SU-DHL-6 (cell line): ENCODE results near the gene KAZN.

Experiments
- H2AFZ ChIP-seq: fragments of 200-600 bp; sonication (generic); 2 replicates; pipeline ENCODE4 v1.6.1; 2014; ENCODE audit warnings: low read depth, mild to moderate bottlenecking, moderate library complexity, mixed read lengths, antibody characterized with exemption, low read length; ENCODE audit not compliant: severe bottlenecking
- H3F3A ChIP-seq: fragments of 200-600 bp; shearing (Covaris generic); 2 replicates; pipeline ENCODE4 v1.6.0; 2016; ENCODE audit warnings: antibody characterized with exemption, mild to moderate bottlenecking; ENCODE audit not compliant: insufficient read depth
- H3K27ac ChIP-seq: fragments of 200-600 bp; sonication (generic); 2 replicates; pipeline ENCODE4 v1.5.1; 2016; ENCODE audit warnings: low read depth, mild to moderate bottlenecking, low read length, moderate library complexity, mixed read lengths
- H3K27me3 ChIP-seq: fragments of 200-600 bp; sonication (generic), shearing (Covaris generic); 2 replicates; pipeline ENCODE4 v1.6.0; 2014; ENCODE audit warnings: mild to moderate bottlenecking, low read length
- H3K36me3 ChIP-seq: fragments of 200-600 bp; sonication (generic); 2 replicates; pipeline ENCODE4 v1.6.1; 2014; ENCODE audit warnings: mild to moderate bottlenecking, low read length, mixed read lengths
- H3K4me2 ChIP-seq: fragments of 300-600, 200-600 bp; shearing (Covaris generic), sonication (generic); 2 replicates; pipeline ENCODE4 v1.6.0; 2014; ENCODE audit warnings: low read length, low read depth, mild to moderate bottlenecking; ENCODE audit not compliant: poor library complexity, severe bottlenecking
- H3K4me3 ChIP-seq: fragments of 200-600 bp; sonication (generic); 2 replicates; pipeline ENCODE4 v1.5.1; 2014; ENCODE audit warnings: antibody characterized with exemption, low read length, mild to moderate bottlenecking, mixed read lengths; ENCODE audit not compliant: insufficient read depth, poor library complexity, severe bottlenecking
- H3K79me2 ChIP-seq: fragments of 200-600 bp; sonication (generic); 2 replicates; pipeline ENCODE4 v1.6.1; 2014; ENCODE audit warnings: mild to moderate bottlenecking, low read length, moderate library complexity; ENCODE audit not compliant: insufficient read depth
- H3K9ac ChIP-seq: fragments of 200-600 bp; sonication (generic); 2 replicates; pipeline ENCODE4 v1.7.0; 2014; ENCODE audit warnings: mild to moderate bottlenecking, low read length
- H3K9me2 ChIP-seq: fragments of 200-600 bp; sonication (generic); replicated peaks from 2 replicates; pipeline ENCODE4 v1.6.1; 2014; ENCODE audit warnings: low read length; ENCODE audit not compliant: insufficient read depth
- H3K9me3 ChIP-seq: fragments of 200-600 bp; sonication (generic); 2 replicates; pipeline ENCODE4 v1.6.1; 2014; ENCODE audit warnings: low read length, mixed read lengths; ENCODE audit not compliant: insufficient read depth
- H4K20me1 ChIP-seq: fragments of 200-600 bp; sonication (generic); 2 replicates; pipeline ENCODE4 v1.6.1; 2014; ENCODE audit warnings: low read depth, mild to moderate bottlenecking, antibody characterized with exemption, low read length, moderate library complexity, mixed read lengths
- CTCF ChIP-seq: fragments of 200-600 bp; sonication (generic); IDR thresholded peaks from one replicate; pipeline ENCODE4 v1.5.1; 2017; ENCODE audit warnings: antibody characterized with exemption, mild to moderate bottlenecking, low read length, moderate library complexity; ENCODE audit not compliant: insufficient read depth, poor library complexity, severe bottlenecking
- EZH2phosphoT487 ChIP-seq: fragments of 200-600 bp; sonication (generic), shearing (Covaris generic); conservative IDR thresholded peaks from 2 replicates; pipeline ENCODE4 v1.6.1; 2018; ENCODE audit warnings: mild to moderate bottlenecking, antibody characterized with exemption, low read length, moderate library complexity, mixed read lengths

KAZN gene

GRCh38 chr1:14972107-14972506, 373.6 kb downstream of the KAZN start:
- H3K27ac ChIP-seq: no peak overlapping the region
- TF ChIP-seq EZH2phosphoT487: no peak
- TF ChIP-seq CTCF: no peak
- no peaks in the 10 kb centered on the region for H4K20me1 ChIP-seq
- H3K4me2 ChIP-seq: no peak overlapping the region
- H3K9me3 ChIP-seq: no peaks in the 10 kb centered on the region
- no peaks in the 10 kb centered on the region for H3K9me2 ChIP-seq
- H3K27me3 ChIP-seq: no peaks in the 10 kb centered on the region
- H3F3A ChIP-seq: no peaks in the 10 kb centered on the region
- H3K9ac ChIP-seq: no peak overlapping the region
- no peaks in the 10 kb centered on the region for H3K79me2 ChIP-seq
- no peak overlapping the region for H3K4me3 ChIP-seq
- H2AFZ ChIP-seq: no peak overlapping the region
- no peaks in the 10 kb centered on the region for H3K36me3 ChIP-seq

GRCh38 chr1:14973773-14974172, 375.3 kb downstream of the KAZN start:
- Histone ChIP-seq H3K4me3 (no peak overlapping the region), H3K36me3 (no peaks in the 10 kb centered on the region), H3K9me3 (no peaks in the 10 kb centered on the region), H3K9me2 (no peaks in the 10 kb centered on the region), H3K27ac (no peak overlapping the region), H2AFZ (no peak overlapping the region), H3K4me2 (no peak overlapping the region), H4K20me1 (no peaks in the 10 kb centered on the region), H3K9ac (no peak overlapping the region), H3K79me2 (no peaks in the 10 kb centered on the region), H3K27me3 (no peaks in the 10 kb centered on the region), H3F3A (no peaks in the 10 kb centered on the region)
- TF ChIP-seq CTCF (no peak), EZH2phosphoT487 (no peak)

GRCh38 chr1:14974361-14974760, 375.9 kb downstream of the KAZN start:
- TF ChIP-seq EZH2phosphoT487 (no peak), CTCF (no peak)
- no peak overlapping the region for H3K4me2 ChIP-seq
- no peaks in the 10 kb centered on the region for H3K27me3 ChIP-seq
- H3K4me3 ChIP-seq: no peak overlapping the region
- H3K27ac ChIP-seq: no peak overlapping the region
- no peaks in the 10 kb centered on the region for H3K79me2 ChIP-seq
- no peaks in the 10 kb centered on the region for H3K36me3 ChIP-seq
- no peaks in the 10 kb centered on the region for H3K9me3 ChIP-seq
- no peak overlapping the region for H3K9ac ChIP-seq
- H4K20me1 ChIP-seq: no peaks in the 10 kb centered on the region
- H2AFZ ChIP-seq: no peak overlapping the region
- H3K9me2 ChIP-seq: no peaks in the 10 kb centered on the region
- no peaks in the 10 kb centered on the region for H3F3A ChIP-seq
